Posterior vena cava (tissue), 2 donors: ENCODE results near the gene PLEKHA7. TPM values are rescaled to one million over a fixed set of nuclear protein-coding genes. Genes with fewer than 3 reads are reported as not detected.
"Not testable (repeated sequence)": the region's sequence is repeated elsewhere in the genome, so short reads cannot be mapped to it uniquely, and the experiment has no call there.

Experiments
- DNase-seq: peaks from one replicate; pipeline ENCODE4 v3.0.0-alpha.2; 2020; ENCODE audit warnings: low spot score
- intact Hi-C, 2 donors: fragments of 100-400 bp; cut with DNase I; formaldehyde crosslinking; loops; one replicate each; pipeline versions ENCODE4 v1.14.1 to v1.14.2; 2022 to 2023
- total RNA-seq, 2 donors: library from RNA; stranded (reverse); fragmentation: NEBNext Ultra II Directional; extraction: Animal tissue kit (Norgen Biotek cat#: 25700); gene quantifications; one replicate each; pipeline ENCODE4 v1.2.1, GENCODE V29; 2021
- donor health status: DM: yes; HTN: yes; CAD: no.
- donor health status: DM: yes; HTN: yes; CAD: no.

Gene PLEKHA7
- total RNA-seq, 2 donors from 2014 or later = 9.0 to 10.7 TPM

DNA sequence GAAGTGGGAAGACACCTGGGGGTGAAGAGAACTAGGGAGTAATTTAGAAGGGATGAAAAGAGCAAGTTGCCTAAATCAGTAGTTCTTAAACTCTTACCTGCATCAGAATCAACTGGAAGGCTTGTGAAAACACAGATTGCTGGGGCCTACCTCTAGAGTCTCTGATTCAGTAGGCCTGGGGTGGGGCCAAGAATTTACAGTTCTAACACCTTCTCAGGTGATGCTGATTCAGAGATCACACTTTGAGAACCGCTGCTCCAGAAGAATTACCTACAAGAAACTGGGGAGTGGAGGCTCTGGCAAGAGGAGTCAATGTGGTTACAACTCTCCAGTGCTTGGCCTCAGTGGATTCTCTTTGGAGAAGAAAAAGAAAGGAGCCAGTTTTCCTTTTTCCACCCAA is 147.1 kb downstream of the PLEKHA7 start:
- intact Hi-C loops = no loop called here

DNA sequence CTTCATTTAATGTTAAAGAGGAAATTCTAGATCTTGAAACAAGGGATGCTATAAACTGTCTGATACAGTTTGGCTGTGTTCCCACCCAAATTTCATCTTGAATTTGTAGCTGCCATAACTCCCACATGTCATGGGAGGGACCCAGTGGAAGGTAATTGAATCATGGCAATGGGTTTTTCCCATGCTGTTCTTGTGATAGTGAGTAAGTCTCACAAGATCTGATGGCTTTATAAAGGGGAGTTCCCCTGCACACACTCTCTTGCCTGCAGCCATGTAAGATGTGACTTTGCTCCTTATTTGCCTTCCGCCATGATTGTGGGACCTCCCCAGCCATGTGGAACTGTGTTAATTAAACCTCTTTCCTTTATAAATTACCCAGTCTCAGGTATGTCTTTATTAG is 149.8 kb downstream of the PLEKHA7 start:
- DNase-seq, intact Hi-C loops: not testable (repeated sequence)

More for the DNA sequence above, 147.1 kb downstream of the PLEKHA7 start:
- DNase-seq = no peak

DNA sequence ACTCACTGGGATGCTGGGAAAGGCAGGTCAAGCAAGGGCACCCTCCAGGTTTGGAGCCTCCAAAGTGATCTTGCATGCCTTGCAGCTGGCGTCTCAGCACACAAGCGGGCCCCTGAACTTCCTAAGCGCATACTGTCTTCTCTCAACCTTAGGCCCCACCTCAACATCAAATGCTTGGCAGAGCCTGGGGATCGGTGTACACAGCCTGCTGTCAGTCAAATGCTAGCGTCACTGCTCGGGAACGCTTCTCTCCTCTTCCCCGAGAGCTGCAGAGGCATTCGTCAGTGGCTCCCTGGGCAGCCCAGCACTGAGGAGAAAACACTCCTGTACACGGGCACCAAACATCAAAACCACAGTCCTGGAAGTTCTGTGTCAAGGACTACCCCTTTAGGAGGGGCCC is 150.8 kb downstream of the PLEKHA7 start:
- DNase-seq = no peak
- intact Hi-C loops = no loop called here

DNA sequence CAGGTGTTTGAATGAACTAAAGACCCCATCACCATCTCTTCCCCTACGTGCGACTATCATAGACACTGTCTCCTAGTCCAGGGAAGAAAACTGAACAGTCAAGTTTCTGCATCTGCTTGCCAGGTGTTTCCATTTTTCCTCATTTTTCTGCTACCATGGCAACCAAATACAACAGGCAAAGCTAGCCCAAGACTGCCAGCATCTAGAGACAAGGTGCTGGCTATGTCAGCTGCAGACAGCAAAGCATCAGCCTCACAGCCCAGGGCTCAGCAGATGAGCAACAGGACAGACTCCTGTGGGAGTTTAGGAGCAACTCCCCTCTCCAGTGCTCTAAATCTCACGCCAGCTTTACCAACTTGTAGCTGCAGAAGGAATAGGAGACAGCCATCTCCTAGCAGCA is 151.5 kb downstream of the PLEKHA7 start:
- intact Hi-C loops = no loop called here
- no peak for DNase-seq

DNA sequence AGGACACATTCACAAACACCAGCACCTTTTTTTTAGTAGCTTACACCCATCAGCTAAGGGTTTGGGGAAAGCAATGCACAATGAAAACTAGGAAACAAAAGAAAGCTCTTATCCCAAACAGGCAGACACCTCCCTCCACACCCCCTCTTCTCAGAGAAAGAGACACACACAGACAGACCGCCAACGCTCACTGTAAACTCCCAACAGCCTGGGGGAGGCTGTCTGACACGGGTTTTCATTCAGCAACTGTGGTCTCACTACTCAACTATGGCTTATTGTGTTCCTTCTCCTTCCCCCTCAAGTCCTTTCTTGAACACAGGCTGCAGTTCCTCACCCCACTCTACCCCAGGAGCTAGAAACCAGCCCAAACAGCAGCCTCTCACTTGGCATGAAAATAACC is 152.4 kb downstream of the PLEKHA7 start:
- intact Hi-C loops = no loop called here

DNA sequence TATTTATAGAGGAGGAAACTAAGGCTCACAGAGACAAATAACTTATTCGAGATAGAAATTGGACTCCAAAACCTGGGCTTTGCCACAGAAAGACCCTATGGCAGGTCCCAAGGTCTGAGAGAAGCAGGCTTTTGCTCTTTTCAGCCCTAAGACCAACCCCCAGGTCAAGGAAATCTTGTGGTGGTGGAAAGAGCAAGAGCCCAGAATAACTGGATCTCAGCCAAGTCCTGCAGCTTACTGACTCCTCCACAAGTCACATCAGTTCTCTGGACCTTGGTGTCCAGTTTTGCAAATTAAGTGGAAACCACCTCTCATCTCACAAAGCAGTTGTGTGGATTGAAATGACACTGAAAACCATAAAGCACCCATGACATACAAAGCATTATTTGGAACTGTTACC is 153.6 kb downstream of the PLEKHA7 start:
- intact Hi-C loops = no loop called here
- no peak for DNase-seq

More for the DNA sequence above, 152.4 kb downstream of the PLEKHA7 start:
- no peak for DNase-seq

DNA sequence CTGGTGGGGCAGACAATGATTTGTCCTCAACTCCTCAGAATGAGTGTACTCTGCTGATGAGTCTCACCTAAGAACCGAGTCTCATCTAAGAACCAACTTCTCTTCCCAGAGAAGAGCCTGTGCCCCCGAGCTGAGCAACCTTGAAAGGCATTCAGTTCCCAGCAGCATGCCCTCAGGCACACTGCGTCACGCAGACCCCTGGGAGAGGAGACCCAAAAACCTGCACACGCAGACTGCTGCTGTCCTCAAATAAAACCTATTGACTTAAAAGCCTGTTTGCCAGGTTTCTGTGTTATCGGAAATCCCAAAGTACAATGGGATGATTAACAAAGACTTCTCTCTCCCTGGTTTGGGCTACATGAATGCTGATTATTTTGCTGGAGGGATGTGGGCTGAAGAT is 154.6 kb downstream of the PLEKHA7 start:
- intact Hi-C loops = no loop called here
- DNase-seq = no peak

DNA sequence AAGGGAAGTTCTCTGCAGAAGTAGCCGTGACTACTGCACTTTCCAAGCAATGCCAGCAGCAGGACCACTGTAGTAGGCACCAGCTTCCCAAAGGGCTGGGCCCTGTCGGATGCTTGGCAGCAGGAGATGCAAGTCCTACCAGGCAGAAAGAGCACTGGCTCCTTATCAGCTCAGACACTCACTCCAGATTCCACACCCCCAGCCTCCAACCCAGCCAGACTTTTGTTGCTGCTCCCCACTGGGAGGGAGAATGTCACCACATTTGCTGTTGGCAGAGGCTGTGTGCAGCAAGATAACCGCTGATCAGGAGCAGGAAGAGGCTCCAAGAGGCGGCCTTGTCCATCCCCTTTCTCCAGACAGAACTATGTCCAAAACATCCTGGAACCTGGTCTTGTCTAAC is 157.0 kb downstream of the PLEKHA7 start:
- intact Hi-C loops = no loop called here
- no peak for DNase-seq

DNA sequence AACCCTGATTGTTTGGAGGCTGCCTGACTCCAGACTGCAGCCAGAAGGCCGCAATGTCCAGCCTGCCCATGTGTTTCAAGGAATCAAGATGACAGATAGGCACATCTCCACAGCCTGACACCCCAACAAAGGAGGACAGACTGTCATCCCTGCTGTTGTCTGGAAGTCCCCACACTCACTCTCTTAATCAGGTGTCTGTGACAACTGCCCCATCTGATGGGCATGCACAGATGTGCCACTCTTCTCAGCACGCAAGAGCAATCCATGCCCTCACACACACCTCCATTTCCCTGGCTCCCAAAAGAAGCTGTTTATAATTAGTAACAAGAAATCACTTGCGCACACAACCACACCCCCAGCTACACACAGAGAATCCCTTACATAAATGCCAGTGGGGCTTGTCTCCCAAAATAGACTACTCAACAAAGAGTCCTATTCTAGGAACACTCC is 158.2 kb downstream of the PLEKHA7 start:
- intact Hi-C loops = no loop called here
- DNase-seq = no peak

DNA sequence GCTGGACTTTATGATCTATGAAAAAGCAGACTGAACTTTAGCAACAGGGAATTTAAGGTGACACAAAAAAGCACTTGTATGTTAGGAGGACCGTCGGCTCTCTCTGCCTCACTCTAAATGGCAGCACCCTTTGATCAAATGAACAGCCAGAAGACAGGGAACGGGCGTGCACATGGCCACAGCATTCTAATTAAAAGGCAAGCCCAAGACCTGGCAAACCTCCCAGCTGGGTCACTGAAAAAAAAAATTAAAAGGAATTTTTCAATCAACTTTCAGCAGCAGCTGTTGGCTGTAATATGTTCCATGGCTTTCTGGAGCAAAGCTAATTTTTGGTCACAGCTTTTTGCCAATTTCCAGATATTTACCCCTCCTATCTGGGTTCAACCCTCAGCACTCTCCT is 159.2 kb downstream of the PLEKHA7 start:
- intact Hi-C loops = no loop called here
- no peak for DNase-seq

DNA sequence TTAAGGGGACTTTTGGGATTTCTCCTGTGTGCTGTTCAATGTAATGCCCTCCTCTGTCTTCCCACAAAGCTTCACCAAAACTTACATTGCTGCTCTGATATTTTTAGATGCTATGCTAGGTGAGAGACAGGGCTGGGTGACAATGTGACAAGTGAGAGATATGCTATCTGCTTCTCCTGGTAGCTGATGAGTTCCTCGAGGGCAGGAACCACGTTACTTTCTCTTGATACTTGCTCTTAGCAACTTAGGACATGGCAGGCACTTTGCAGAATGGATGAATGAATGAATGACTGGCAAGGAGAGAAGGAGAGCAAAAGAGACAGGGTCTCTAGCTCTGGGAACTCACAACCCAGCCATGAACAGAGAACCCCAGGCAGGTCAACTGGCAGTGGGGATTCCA is 160.4 kb downstream of the PLEKHA7 start:
- DNase-seq = no peak
- intact Hi-C loops = no loop called here

DNA sequence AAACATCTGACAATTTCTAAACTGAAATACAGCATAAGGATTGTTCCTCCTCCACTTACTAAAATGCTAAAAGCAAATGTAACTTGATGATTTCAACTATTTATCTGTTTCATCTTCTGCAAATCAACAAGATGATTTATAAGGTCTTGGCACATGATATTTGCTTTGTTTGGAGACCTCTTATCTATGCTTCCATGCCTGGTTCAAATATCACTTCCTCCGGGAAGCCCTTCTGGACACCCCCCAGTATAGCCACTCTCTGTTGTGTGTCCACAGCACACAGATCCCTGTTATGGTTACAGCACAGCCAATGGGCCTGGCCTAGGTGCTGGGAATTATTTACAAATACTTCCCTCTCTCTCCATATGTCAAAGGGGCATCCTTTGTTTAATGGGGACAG is 160.9 kb downstream of the PLEKHA7 start:
- intact Hi-C loops = no loop called here
- no peak for DNase-seq

DNA sequence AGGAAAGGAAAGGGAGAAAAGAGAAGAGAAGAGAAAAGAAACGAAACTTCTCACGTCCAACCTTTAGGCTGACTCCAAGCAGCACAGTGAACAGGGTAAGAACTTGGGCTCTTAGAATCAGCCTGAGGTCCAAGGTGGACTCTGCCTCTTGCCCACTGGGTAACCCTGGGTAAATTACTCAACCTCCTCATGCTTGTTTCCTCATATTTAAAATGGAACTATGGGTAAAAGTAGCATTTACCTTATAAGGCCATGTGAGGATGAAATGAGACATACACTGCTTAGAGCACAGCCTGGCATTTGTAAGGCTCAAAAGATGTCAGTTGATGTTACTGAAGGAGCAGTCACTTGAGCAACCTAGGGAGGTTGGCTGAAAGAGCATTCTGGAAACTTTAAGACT is 167.9 kb downstream of the PLEKHA7 start:
- no peak for DNase-seq
- intact Hi-C loops = no loop called here

DNA sequence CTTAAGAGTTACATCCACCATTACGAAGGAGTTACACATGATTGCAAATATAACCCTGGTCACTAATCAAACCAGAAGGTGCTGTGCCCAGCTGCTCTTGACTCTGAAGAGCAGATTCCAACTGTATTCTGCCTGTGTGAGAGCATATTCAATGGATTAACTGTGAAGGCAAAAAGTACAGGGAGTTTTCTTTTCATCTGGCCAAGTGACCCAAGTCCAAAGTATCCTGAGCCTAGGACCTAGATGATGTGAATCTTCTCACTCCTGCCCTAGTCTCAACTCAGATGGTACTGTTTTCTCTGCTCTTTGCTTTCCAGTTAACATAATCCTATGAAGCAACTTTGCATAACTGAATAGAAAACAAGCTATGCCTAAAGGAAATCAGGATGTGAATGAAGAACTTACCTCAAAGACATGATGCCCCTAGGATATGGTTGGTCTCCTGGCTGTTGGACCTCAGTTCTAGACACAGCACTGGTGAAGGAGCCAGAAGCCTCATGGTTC is 169.9 kb downstream of the PLEKHA7 start:
- intact Hi-C loops = no loop called here
- DNase-seq = no peak

DNA sequence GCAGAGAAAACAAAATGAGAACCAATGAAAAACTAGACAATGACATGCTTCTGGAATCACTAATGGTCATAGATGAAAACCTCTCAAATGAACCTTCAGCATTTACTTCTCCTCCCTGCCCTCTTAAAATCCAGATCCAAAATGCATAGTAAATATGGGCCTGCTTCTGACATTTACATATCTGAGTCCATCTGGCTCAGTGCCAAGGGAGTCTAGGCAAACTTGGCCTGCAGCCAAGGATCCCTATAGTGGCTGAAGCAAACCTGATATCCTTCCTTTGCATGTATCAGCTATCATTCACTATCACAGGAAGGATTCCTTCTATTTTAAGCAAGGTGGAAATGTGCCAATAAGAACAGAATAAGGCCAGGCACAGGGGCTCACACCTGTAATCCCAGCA is 170.9 kb downstream of the PLEKHA7 start:
- DNase-seq = no peak
- intact Hi-C loops = no loop called here

DNA sequence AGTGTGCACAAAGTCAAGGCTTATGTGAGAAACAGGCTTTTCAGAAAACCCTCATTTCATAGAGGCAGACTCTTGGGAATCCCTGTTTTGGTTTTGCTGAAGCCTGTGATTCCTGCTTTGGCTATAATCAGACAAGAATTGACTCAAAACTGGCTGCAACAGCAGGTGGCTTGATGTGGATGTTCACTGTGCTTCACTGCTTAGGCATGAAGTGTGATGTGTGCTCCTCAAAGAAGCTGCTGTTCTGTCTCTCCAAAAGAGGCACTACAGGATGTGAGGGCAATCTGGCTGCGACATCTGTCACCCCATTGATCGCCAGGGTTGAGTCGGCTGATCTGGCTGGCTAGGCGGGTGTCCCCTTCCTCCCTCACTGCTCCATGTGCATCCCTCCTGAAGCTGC is 172.2 kb downstream of the PLEKHA7 start:
- no peak for DNase-seq
- intact Hi-C loops = no loop called here

DNA sequence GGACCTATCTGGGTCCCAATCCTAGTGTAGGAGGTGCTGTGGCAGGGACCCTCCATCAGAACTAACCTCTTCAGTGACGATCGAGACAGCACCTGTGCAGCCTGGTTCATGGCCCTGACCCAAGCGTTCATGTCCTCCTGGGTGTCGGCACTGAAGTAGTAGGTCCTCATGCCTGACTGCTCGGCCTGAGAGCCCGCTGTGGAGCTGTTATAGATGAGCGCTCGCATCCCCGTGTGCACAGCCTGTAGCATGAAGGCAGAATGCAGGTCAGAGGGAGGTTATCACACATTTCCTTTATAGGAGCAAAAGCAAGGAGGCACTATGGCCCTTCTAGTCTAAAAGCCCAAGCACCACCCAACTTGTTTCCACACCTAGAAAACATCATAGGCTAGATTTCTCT is 172.7 kb downstream of the PLEKHA7 start:
- DNase-seq = no peak
- intact Hi-C loops = no loop called here

DNA sequence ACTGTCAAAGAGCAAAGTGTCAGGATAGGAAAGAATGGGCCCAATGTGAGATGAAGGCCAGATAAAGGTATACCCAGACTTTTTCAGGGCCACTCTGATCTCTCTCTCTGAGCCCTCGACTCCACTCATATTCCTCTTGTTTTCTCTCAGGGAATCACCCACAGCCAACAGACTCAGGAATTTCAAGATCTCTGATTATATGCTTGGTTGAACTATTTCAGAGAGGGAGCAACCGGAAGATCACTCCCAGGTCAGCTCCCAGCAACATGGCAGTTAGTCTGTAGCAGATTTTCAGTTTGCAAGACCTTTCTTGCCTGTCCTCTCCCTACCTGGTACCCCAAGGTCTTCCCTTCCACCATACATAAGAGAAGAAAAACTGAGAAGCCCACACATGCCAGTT is 173.3 kb downstream of the PLEKHA7 start:
- no peak for DNase-seq
- intact Hi-C loops = no loop called here

DNA sequence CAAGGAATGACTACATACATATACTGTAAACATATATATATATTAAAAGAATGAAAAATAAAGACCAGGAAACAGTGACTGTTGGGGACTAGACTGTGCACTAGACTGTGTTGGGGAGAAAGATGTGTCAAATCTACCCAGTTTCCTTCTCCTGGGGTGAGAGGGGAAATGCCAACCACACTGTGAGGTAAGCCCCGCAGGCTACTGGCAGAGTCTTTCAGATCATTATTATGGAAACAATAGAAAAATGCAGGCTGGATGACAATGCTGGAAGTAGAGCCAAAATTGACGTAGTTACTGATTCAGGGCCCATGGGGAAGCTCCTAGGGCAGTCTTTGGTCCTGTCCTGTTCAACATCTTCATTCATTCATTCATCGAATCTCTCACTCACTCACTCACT is 174.4 kb downstream of the PLEKHA7 start:
- intact Hi-C loops = no loop called here
- no peak for DNase-seq

DNA sequence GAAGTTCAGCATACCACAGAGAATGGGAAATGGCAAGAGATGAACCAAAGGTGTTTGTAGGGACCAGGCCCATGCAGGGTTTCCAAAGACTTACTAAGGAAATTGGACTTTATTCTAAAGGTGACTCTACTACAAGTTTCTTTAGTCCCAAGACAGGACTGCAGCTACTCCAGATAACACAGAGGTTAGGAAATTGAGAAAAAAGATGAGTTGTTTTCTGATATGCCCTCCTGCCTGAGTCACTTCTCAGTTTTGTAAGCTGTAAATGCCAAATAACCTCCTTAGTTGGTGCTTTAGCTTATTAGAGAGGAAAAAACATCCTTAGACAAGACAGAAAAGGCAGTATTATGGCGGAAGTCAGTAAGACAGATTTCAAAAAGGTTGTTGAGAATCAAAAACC is 179.8 kb downstream of the PLEKHA7 start:
- no peak for DNase-seq
- intact Hi-C loops = no loop called here

DNA sequence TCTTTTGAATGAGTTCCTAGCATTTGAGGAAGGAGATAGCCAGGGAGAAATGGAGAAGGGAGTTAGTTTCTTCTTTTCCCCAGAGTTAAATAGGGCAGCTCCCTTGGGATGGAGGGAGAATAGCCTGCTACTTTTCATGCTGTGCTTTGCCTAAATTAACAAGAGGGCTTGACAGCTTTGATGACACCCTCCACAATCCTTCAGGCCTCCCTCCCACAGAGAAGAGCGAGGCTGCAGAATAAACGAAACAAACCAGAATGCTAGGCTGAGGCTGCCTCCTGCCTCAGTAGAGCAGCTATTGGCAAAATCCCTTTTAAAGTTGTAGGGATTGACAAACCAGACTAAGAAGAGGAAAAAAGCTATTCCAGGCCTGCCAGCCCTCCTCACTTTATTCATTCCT is 181.2 kb downstream of the PLEKHA7 start:
- intact Hi-C loops = no loop called here
- DNase-seq = no peak

DNA sequence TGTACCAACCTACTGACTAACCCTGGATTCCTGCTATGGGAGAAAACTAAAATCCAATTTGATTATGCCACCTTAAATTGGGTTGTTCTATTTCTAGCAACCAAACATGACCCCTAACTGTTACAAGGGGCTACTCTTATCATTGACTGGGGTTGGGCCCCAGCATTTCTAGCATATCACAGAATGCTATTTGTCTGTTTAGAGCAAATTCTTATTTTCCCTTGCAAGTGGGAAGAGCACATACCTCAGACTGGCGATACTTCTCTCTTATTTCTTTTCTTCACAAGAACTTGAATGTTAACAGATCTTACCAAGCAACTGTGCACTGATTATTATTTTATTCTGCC is 182.0 kb downstream of the PLEKHA7 start:
- intact Hi-C loops = no loop called here
- DNase-seq = no peak
